Measurements from ENCODE around the gene ZFP36L2.

The ZFP36L2 gene

GRCh38 chr2:43219383-43220228, 6.8 kb downstream of the ZFP36L2 start (continued):
- no peak for TF ChIP-seq ZNF350 (tag by site-specific recombination; IDR thresholded peaks at IDR 0.05)
- no peak for TF ChIP-seq MEIS1 (CRISPR knock-in tag; IDR thresholded peaks at IDR 0.05; ENCODE audit: borderline replicate concordance)
- TF ChIP-seq ATF2 (tag by site-specific recombination; IDR thresholded peaks at IDR 0.05; ENCODE audit: low read depth) = no peak
- TF ChIP-seq SP2 (tag by site-specific recombination; IDR thresholded peaks at IDR 0.05) = peak; percentile 81
- peak; percentile 96 for TF ChIP-seq ZIC2 (tag by site-specific recombination; IDR thresholded peaks at IDR 0.05)
- TF ChIP-seq ZNF157 (tag by site-specific recombination; IDR thresholded peaks at IDR 0.05) = no peak
- TF ChIP-seq, protein P1, sequence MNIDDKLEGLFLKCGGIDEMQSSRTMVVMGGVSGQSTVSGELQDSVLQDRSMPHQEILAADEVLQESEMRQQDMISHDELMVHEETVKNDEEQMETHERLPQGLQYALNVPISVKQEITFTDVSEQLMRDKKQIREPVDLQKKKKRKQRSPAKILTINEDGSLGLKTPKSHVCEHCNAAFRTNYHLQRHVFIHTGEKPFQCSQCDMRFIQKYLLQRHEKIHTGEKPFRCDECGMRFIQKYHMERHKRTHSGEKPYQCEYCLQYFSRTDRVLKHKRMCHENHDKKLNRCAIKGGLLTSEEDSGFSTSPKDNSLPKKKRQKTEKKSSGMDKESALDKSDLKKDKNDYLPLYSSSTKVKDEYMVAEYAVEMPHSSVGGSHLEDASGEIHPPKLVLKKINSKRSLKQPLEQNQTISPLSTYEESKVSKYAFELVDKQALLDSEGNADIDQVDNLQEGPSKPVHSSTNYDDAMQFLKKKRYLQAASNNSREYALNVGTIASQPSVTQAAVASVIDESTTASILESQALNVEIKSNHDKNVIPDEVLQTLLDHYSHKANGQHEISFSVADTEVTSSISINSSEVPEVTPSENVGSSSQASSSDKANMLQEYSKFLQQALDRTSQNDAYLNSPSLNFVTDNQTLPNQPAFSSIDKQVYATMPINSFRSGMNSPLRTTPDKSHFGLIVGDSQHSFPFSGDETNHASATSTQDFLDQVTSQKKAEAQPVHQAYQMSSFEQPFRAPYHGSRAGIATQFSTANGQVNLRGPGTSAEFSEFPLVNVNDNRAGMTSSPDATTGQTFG (tag by site-specific recombination; IDR thresholded peaks at IDR 0.05; ENCODE audit: borderline replicate concordance) = no peak
- TF ChIP-seq ZNF692 (tag by site-specific recombination; IDR thresholded peaks at IDR 0.05) = no peak; the same call in none of the 2 replicates

DNA sequence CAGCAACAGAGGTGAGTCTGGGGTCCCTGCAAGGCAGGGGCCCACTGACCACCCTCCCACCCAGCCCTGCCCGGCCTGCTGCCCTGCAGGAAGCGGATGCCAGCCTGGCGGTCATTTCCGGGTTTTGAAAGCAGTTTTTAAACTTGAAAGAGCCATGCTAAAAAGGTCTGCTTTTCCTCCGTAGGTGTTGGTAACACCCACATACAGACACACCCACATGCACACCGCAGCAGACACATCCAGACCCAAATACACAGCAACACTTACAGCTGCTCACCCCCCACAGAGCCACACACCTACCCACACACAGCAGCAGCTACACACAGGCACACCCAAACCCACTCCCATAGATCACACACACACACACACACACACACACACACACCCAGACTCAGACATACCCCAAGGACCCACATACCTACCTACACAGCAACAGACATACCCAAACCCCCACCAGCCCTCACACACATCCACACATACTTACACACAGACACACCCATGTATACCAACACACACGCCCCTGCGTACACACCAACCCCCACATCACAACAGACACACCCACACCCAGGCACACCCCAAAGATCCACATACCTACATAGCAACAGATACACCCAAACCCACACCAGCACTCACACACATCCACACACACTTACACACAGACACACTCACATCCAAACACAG, 7.6 kb downstream of the ZFP36L2 start:
- peak overlapping the region; percentile 92 for H3K27ac ChIP-seq (ENCODE audit: extremely low read depth, low read depth, low read length)
- peaks cover 27% of the 10 kb centered on the region for H3K4me1 ChIP-seq (ENCODE audit: control insufficient read depth, insufficient read depth, low read length)
- peaks cover 3 to 16% of the 10 kb centered on the region in 2 experiments; a peak in 1 of 3 replicates for H3K36me3 ChIP-seq (ENCODE audit: control insufficient read depth in 2 of 2, insufficient read depth in 1 of 2, low read length in 2 of 2)
- H3K4me3 ChIP-seq (ENCODE audit: low read depth, low read length) = no peak overlapping the region
- H3K9me3 ChIP-seq (ENCODE audit: control insufficient read depth, insufficient read depth, low read depth, low read length) = no peaks in the 10 kb centered on the region
- POLR2A ChIA-PET = interaction anchor here (1.2 to 1.7 kb wide), 2 partner anchors 8 to 85 kb away, joined by 4 to 6 read pairs; partner anchors contain the start of gene ZFP36L2
- CTCF ChIA-PET = interaction anchor here (0.6 to 5.3 kb wide), 5 partner anchors 10 to 266 kb away, joined by 3 to 25 read pairs (median 3); no protein-coding TSS in a partner anchor
- TF ChIP-seq SCRT2 (tag by site-specific recombination; IDR thresholded peaks at IDR 0.05) = peak; percentile 60
- TF ChIP-seq ZNF426 (tag by site-specific recombination; IDR thresholded peaks at IDR 0.05) = no peak
- peak; percentile 74; the same call in 1 of the 2 replicates for TF ChIP-seq KLF10 (tag by site-specific recombination; IDR thresholded peaks at IDR 0.05)
- TF ChIP-seq ZNF366 (tag by site-specific recombination; conservative IDR thresholded peaks at IDR 0.05) = no peak
- peak; percentile 98 for TF ChIP-seq GLIS1 (tag by site-specific recombination; IDR thresholded peaks at IDR 0.05)
- no peak for TF ChIP-seq BCL11B (tag by site-specific recombination; IDR thresholded peaks at IDR 0.05; ENCODE audit: low read depth)
- TF ChIP-seq SP2 (tag by site-specific recombination; IDR thresholded peaks at IDR 0.05) = 0 out of 2 replicates have a peak, but pooled peaks have one; percentile 36
- TF ChIP-seq SP7 (tag by site-specific recombination; IDR thresholded peaks at IDR 0.05) = no peak; the same call in 1 of the 2 replicates
- TF ChIP-seq ZNF521 (tag by site-specific recombination; IDR thresholded peaks at IDR 0.05) = no peak
- no peak for TF ChIP-seq ZBTB11 (tag by site-specific recombination; conservative IDR thresholded peaks at IDR 0.05; ENCODE audit: low read depth)
- peak; percentile 60 for TF ChIP-seq GLIS2 (tag by site-specific recombination; IDR thresholded peaks at IDR 0.05)
- TF ChIP-seq, protein P2, sequence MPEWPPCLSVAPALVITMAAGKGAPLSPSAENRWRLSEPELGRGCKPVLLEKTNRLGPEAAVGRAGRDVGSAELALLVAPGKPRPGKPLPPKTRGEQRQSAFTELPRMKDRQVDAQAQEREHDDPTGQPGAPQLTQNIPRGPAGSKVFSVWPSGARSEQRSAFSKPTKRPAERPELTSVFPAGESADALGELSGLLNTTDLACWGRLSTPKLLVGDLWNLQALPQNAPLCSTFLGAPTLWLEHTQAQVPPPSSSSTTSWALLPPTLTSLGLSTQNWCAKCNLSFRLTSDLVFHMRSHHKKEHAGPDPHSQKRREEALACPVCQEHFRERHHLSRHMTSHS (tag by site-specific recombination; IDR thresholded peaks at IDR 0.05) = no peak
- TF ChIP-seq AEBP2 (tag by site-specific recombination; IDR thresholded peaks at IDR 0.05; ENCODE audit: borderline replicate concordance) = no peak
- TF ChIP-seq ZNF501 (tag by site-specific recombination; IDR thresholded peaks at IDR 0.05) = 0 out of 2 replicates have a peak, but pooled peaks have one; percentile 6
- TF ChIP-seq ZNF785 (tag by site-specific recombination; IDR thresholded peaks at IDR 0.05) = 0 out of 2 replicates have a peak, but pooled peaks have one; percentile 62
